ENCODE data around the gene MRPS7. TPM values are rescaled to one million over a fixed set of nuclear protein-coding genes. Genes with fewer than 3 reads are reported as not detected.

The MRPS7 gene
- total and polyA plus RNA-seq, 2 of the 8 experiments (the other 6 are each of a cell fraction or from before 2014, with no cell fraction given), result 63.4 to 79.4 TPM

GRCh38 chr17:75249564-75249963 lies 12.1 kb upstream of the MRPS7 start:
- Histone ChIP-seq H3K27ac (ENCODE audit: low read depth, low read length) (no peak overlapping the region), H3K14ac (ENCODE audit: insufficient read length) (no peak overlapping the region), H3K9me3 (ENCODE audit: insufficient read depth in 2 of 2, low read depth in 1 of 2, low read length in 1 of 2) (no peaks in the 10 kb centered on the region), H4K91ac (replicated peaks; ENCODE audit: insufficient read length, low read length) (no peak overlapping the region), H3K18ac (ENCODE audit: extremely low read depth, low read length) (no peak overlapping the region), H3K4me2 (ENCODE audit: insufficient read depth in 1 of 2, low read depth in 2 of 2, low read length in 2 of 2) (no peak overlapping the region; a peak in 1 of 4 replicates), H2AK5ac (ENCODE audit: low read depth, low read length) (no peak overlapping the region), H3K56ac (replicated peaks; ENCODE audit: insufficient read length, low read depth, low read length) (no peak overlapping the region), H2AFZ (ENCODE audit: low read length) (no peak overlapping the region), H3K4me1 (replicated peaks in 1 of 4; ENCODE audit: control insufficient read depth in 3 of 4, insufficient read depth in 4 of 4, low read length in 3 of 4) (peaks cover 0 to 7% (median under 1%) of the 10 kb centered on the region in 4 experiments; a peak in 3 of 7 replicates), H3K4me3 (ENCODE audit: extremely low read depth in 1 of 4, insufficient read depth in 2 of 4, low read depth in 3 of 4, low read length in 4 of 4) (no peak overlapping the region), H2BK120ac (replicated peaks; ENCODE audit: low read depth, low read length) (no peak overlapping the region), H2BK5ac (ENCODE audit: low read depth, low read length) (no peak overlapping the region), H3K23ac (ENCODE audit: insufficient read length) (no peak overlapping the region), H4K8ac (ENCODE audit: extremely low read depth, insufficient read depth, low read length) (no peak overlapping the region), H3K79me1 (ENCODE audit: low read depth, low read length) (peaks cover 8% of the 10 kb centered on the region), H4K20me1 (replicated peaks in 1 of 2; ENCODE audit: control insufficient read depth in 1 of 2, insufficient read depth in 2 of 2, low read length in 2 of 2) (peaks cover 6 to 8% of the 10 kb centered on the region in 2 experiments), H3K79me2 (ENCODE audit: control insufficient read depth in 1 of 2, insufficient read depth in 2 of 2, low read length in 2 of 2) (peaks cover 0 to 31% of the 10 kb centered on the region in 2 experiments; a peak in 2 of 4 replicates), H4K5ac (ENCODE audit: insufficient read length, low read depth, low read length) (no peak overlapping the region), H3K27me3 (replicated peaks in 1 of 4; ENCODE audit: control insufficient read depth in 3 of 4, extremely low read depth in 1 of 4, insufficient read depth in 3 of 4, low read length in 3 of 4) (no peaks in the 10 kb centered on the region), H3K9ac (replicated peaks in 1 of 4; ENCODE audit: extremely low read depth in 1 of 4, low read depth in 3 of 4, low read length in 3 of 4) (no peak overlapping the region), H3K23me2 (ENCODE audit: low read depth, low read length) (no peaks in the 10 kb centered on the region), H2BK20ac (ENCODE audit: low read length) (no peak overlapping the region), H2BK12ac (ENCODE audit: low read depth, low read length) (no peak overlapping the region), H3K4ac (replicated peaks; ENCODE audit: insufficient read length, low read depth, low read length) (no peak overlapping the region), H2BK15ac (ENCODE audit: low read length) (no peak overlapping the region), H3K36me3 (ENCODE audit: control insufficient read depth in 2 of 4, insufficient read depth in 4 of 4, low read length in 3 of 4) (peaks cover 2 to 16% (median 8%) of the 10 kb centered on the region in 4 experiments; a peak in 3 of 8 replicates)
- TF ChIP-seq NANOG (IDR thresholded peaks at IDR 0.05; ENCODE audit: insufficient read depth, low read depth, low read length, poor library complexity, severe bottlenecking), result no peak
- TF ChIP-seq, protein P1, sequence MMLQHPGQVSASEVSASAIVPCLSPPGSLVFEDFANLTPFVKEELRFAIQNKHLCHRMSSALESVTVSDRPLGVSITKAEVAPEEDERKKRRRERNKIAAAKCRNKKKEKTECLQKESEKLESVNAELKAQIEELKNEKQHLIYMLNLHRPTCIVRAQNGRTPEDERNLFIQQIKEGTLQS (IDR thresholded peaks at IDR 0.05; ENCODE audit: insufficient read depth, low read depth, low read length), result no peak
- TF ChIP-seq HDAC2 (IDR thresholded peaks at IDR 0.05; ENCODE audit: borderline replicate concordance in 1 of 2, low read depth in 2 of 2, low read length in 2 of 2), result no peak
- TF ChIP-seq POLR2A (IDR thresholded peaks at IDR 0.05; ENCODE audit: control extremely low read depth in 1 of 2, low read depth in 2 of 2, low read length in 2 of 2), result no peak
- DNase-seq (ENCODE audit: low read depth in 1 of 2, low spot score in 2 of 2) (no peak), FAIRE-seq (no peak)
- CTCF ChIA-PET (ENCODE audit: partially characterized antibody), result interaction anchor here (0.6 to 16.5 kb wide), 7 partner anchors 10 to 352 kb away, joined by 3 to 369 read pairs (median 4); partner anchors contain the start of genes GGA3, MIF4GD and MRPS7
- WGBS, 2 experiments (ENCODE audit: extremely low coverage in 1 of 2, insufficient coverage in 1 of 2, insufficient read length in 1 of 2, insufficient replicate concordance in 2 of 2, low coverage in 1 of 2, low lambda C conversion rate in 2 of 2, missing lambda C conversion rate in 1 of 2), result 95% methylated on average over 4 of the region's 4 CpGs; no CpG with 5 or more reads in 1 of the 2 experiments
- POLR2A ChIA-PET (ENCODE audit: partially characterized antibody), result interaction anchor here (1.0 to 5.0 kb wide), 6 partner anchors 10 to 126 kb away, joined by 3 to 49 read pairs (median 4); partner anchors contain the start of genes GGA3 and MRPS7
